Trophoblast cell (in vitro differentiated cells and primary cell): ENCODE data around the gene KRT13.

Experiments used
- DNase-seq, 2 donors: peaks; one replicate each; pipeline ENCODE4 v3.0.0-alpha.2; 2016
- H2AFZ ChIP-seq: 2 replicates; pipeline ENCODE4 v1.6.1; 2013; ENCODE audit warnings: low read length, moderate library complexity, mild to moderate bottlenecking; ENCODE audit not compliant: insufficient read depth, poor library complexity
- H2AK5ac ChIP-seq: 2 replicates; pipeline ENCODE4 v1.6.1; 2013; ENCODE audit warnings: mild to moderate bottlenecking, low read length
- H2BK120ac ChIP-seq: 2 replicates; pipeline ENCODE4 v1.6.1; 2013; ENCODE audit warnings: low read length, mild to moderate bottlenecking, moderate library complexity; ENCODE audit not compliant: insufficient read depth, poor library complexity
- H2BK12ac ChIP-seq: 2 replicates; pipeline ENCODE4 v1.6.1; 2013; ENCODE audit warnings: mild to moderate bottlenecking, low read length, moderate library complexity
- H2BK5ac ChIP-seq: 2 replicates; pipeline ENCODE4 v1.6.1; 2013; ENCODE audit warnings: low read length, low read depth, moderate library complexity, mild to moderate bottlenecking; ENCODE audit not compliant: poor library complexity
- H3K14ac ChIP-seq: 2 replicates; pipeline ENCODE4 v1.6.1; 2013; ENCODE audit warnings: mild to moderate bottlenecking, low read length
- H3K18ac ChIP-seq: 2 replicates; pipeline ENCODE4 v1.6.1; 2013; ENCODE audit warnings: mild to moderate bottlenecking, low read length
- H3K23ac ChIP-seq: 2 replicates; pipeline ENCODE4 v1.6.1; 2013; ENCODE audit warnings: low read length
- H3K27ac ChIP-seq: 2 replicates; pipeline ENCODE4 v1.5.1; 2013; ENCODE audit warnings: low read depth, mild to moderate bottlenecking, inconsistent platforms, low read length, moderate library complexity
- H3K27me3 ChIP-seq: 2 replicates; pipeline ENCODE4 v1.6.1; 2013; ENCODE audit warnings: inconsistent platforms, mild to moderate bottlenecking, low read length, moderate library complexity; ENCODE audit not compliant: insufficient read depth
- H3K36me3 ChIP-seq, 2 experiments: 1 replicate in 1 of 2; 2 replicates in 1 of 2; pipeline ENCODE4 v1.6.1; 2013; ENCODE audit warnings: low read length in 2 of 2, mild to moderate bottlenecking in 2 of 2, moderate library complexity in 1 of 2; ENCODE audit not compliant: insufficient read depth in 2 of 2, control insufficient read depth in 1 of 2
- H3K4ac ChIP-seq: 2 replicates; pipeline ENCODE4 v1.6.1; 2013; ENCODE audit warnings: low read depth, mild to moderate bottlenecking, low read length, moderate library complexity
- H3K4me1 ChIP-seq, 2 experiments: 1 replicate in 1 of 2; 2 replicates in 1 of 2; pipeline ENCODE4 v1.6.1; 2013; ENCODE audit warnings: low read length in 2 of 2, mild to moderate bottlenecking in 2 of 2, moderate library complexity in 1 of 2; ENCODE audit not compliant: insufficient read depth in 2 of 2, control insufficient read depth in 1 of 2
- H3K4me2 ChIP-seq: 2 replicates; pipeline ENCODE4 v1.6.1; 2013; ENCODE audit warnings: inconsistent platforms, mild to moderate bottlenecking, low read length, moderate library complexity
- H3K4me3 ChIP-seq: 2 replicates; pipeline ENCODE4 v1.5.1; 2013; ENCODE audit warnings: mild to moderate bottlenecking, low read depth, low read length, inconsistent platforms
- H3K79me1 ChIP-seq: one replicate; pipeline ENCODE4 v1.6.1; 2013; ENCODE audit warnings: low read length
- H3K79me2 ChIP-seq: 2 replicates; pipeline ENCODE4 v1.6.1; 2013; ENCODE audit warnings: low read length, mild to moderate bottlenecking; ENCODE audit not compliant: control insufficient read depth, insufficient read depth, poor library complexity
- H3K9ac ChIP-seq: 2 replicates; pipeline ENCODE4 v1.6.1; 2013; ENCODE audit warnings: mild to moderate bottlenecking, low read length
- H3K9me3 ChIP-seq: 2 replicates; pipeline ENCODE4 v1.6.1; 2013; ENCODE audit warnings: low read depth, mild to moderate bottlenecking, control low read depth, inconsistent platforms, low read length; ENCODE audit not compliant: insufficient read depth
- H4K12ac ChIP-seq: 2 replicates; pipeline ENCODE4 v1.6.1; 2013; ENCODE audit warnings: low read depth, mild to moderate bottlenecking, low read length, moderate library complexity
- H4K8ac ChIP-seq: 2 replicates; pipeline ENCODE4 v1.6.1; 2013; ENCODE audit warnings: low read depth, mild to moderate bottlenecking, low read length, moderate library complexity
- H4K91ac ChIP-seq: one replicate; pipeline ENCODE4 v1.6.1; 2013; ENCODE audit warnings: low read depth, mild to moderate bottlenecking, low read length, moderate library complexity
- WGBS: extraction: QIAGEN DNeasy Blood & Tissue Kit; methylation state at CpG from one replicate; pipeline ENCODE4 v1.1.7; 2013; ENCODE audit warnings: missing lambda C conversion rate; ENCODE audit not compliant: insufficient read length, insufficient coverage; ENCODE audit errors: extremely low coverage; 5-methylcytosine and 5-hydroxymethylcytosine counted together

The KRT13 gene

DNA sequence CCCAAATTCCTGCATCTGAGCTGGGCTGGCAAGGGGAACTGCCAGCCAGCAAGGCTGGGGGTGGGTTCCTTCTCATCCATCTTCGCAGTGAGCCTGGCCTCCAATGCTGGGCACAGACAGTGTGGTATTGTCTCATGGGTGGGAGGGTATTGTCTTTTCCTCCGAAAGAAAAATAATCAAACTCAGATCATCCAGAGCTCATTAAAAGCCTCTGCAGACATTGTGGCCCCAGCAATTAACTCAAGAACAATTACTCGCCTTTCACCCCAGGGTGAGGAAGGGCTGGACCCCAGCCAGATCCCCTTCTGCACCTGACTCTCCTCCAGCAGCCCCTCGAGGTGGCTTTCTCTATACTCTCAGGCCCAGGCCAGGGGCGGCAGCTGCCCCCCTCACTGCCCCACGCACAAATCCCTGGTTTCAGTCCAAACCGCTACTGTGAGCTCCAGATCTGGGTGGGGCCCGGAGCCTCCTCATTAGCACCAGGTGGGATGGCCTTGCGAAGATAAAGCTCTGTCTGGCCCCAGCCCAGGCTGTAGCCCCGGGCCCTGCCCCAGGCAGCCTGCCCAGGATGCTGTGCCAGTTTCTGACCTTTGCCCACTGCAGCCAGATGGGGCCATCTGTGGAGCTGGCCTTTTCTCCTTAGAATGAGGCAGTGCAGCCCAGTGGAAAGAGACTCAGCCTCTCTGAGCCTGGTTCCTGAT, 15.6 kb upstream of the KRT13 start:
- H3K4ac ChIP-seq: no peak overlapping the region
- H2BK120ac ChIP-seq: no peak overlapping the region
- peaks cover 16 to 17% of the 10 kb centered on the region in 2 experiments for H3K4me1 ChIP-seq
- peaks cover 2% of the 10 kb centered on the region for H3K9me3 ChIP-seq
- H3K79me1 ChIP-seq: peaks cover 3% of the 10 kb centered on the region
- no peak overlapping the region for H3K14ac ChIP-seq
- no peaks in the 10 kb centered on the region for H3K79me2 ChIP-seq
- H2AFZ ChIP-seq: no peak overlapping the region
- H3K4me2 ChIP-seq: no peak overlapping the region
- H3K36me3 ChIP-seq: peaks cover 20 to 29% of the 10 kb centered on the region in 2 experiments
- WGBS: no CpG with 5 or more reads among the region's 10 CpGs
- H3K27ac ChIP-seq: no peak overlapping the region
- H3K9ac ChIP-seq: no peak overlapping the region
- H2BK5ac ChIP-seq: no peak overlapping the region
- H4K91ac ChIP-seq: no peak overlapping the region
- no peak overlapping the region for H3K23ac ChIP-seq
- H4K8ac ChIP-seq: no peak overlapping the region
- no peak overlapping the region for H2AK5ac ChIP-seq
- no peak overlapping the region for H3K18ac ChIP-seq
- no peaks in the 10 kb centered on the region for H3K27me3 ChIP-seq
- DNase-seq: peak in 1 of 2 donors; percentile 51
- peak overlapping the region; percentile 17 for H2BK12ac ChIP-seq
- H4K12ac ChIP-seq: no peak overlapping the region
- H3K4me3 ChIP-seq: peak overlapping the region; percentile 9

DNA sequence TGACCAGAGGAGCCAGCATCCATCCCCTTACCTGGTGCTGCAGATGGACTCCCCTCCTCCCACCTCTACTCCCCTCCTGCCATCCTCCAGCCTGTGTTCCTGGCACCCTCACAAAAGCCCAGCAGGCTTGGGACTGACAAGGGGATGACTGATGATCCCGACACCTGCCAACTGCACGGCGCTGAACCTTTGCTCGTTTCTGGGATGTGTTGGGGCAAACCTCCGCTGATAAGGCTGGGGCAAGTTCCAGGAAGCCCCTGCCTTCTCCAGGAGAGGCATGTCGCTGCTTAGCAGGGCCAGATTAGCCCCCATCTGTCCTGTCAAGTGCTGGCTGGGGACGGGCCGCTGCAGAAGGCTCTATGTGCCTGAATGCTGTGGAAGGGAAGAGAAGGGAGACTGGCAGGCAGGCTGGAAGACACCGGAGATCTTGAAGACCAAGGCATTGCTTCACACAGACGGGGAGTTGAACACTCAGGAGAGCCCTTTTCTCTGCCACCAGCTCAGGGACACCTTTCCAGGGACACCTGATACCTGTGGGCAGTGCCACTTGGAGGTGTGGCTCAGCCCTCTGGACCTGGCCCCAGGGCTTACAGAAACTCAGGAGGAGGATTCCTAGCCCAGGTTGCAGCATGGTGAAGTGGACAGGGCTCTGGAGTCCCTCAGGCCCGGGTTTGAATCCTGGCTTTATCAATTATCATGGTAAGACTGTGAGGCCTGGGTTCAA, 14.3 kb upstream of the KRT13 start:
- H3K36me3 ChIP-seq: peaks cover 13 to 20% of the 10 kb centered on the region in 2 experiments
- H2BK12ac ChIP-seq: no peak overlapping the region

DNA sequence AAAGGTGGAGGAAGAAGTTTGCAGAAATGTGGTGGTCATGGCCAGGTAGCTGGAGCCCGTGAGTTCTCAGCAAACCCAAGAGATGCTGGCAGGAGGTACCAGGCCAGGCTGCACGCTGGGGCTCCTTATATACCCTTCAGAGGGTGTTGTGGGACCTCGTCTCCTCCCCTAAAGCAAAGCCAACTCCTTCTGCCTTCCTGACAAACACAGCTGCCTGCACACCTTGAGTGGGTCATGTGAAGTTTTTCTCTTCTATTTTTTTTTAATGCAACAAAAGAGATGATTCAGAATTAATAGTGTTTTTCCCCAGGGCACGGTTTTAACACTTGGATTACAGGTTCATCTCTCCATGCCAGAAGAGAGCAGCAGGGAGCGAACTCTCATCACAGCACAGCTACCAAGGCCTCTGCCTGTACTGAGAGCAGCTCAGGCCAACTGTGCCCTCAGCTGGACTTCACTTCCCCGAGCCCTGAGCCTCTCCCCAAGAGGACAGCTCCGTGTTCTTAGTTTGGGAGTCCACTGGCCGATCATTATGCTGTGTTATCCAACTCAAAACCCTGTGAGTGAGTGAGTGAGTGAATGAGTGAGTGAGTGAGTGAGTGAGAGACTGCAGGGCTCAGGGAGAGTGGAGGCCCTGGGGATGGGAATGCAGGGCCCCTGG, 13.5 kb upstream of the KRT13 start, which contains the start of gene KRT15:
Gene KRT15, minus strand, starts transcription at position 102 of the 661 bp plus-strand sequence. Its CDS starts 63 bp downstream, at position 39.
- H3K4ac ChIP-seq: no peak within 1 kb of the TSS
- no peak within 1 kb of the TSS for H3K18ac ChIP-seq
- peaks cover 16 to 17% of the 10 kb centered on the region in 2 experiments for H3K4me1 ChIP-seq
- no peaks in the 10 kb centered on the region for H3K27me3 ChIP-seq
- H2AFZ ChIP-seq: no peak within 1 kb of the TSS
- H3K79me2 ChIP-seq: no peaks in the 10 kb centered on the region
- H3K14ac ChIP-seq: no peak within 1 kb of the TSS
- H3K36me3 ChIP-seq: peaks cover 5 to 13% of the 10 kb centered on the region in 2 experiments
- H3K79me1 ChIP-seq: peaks cover 3% of the 10 kb centered on the region
- WGBS: no CpG with 5 or more reads among the region's 8 CpGs
- no peak within 1 kb of the TSS for H3K23ac ChIP-seq
- no peak within 1 kb of the TSS for H4K12ac ChIP-seq
- peak within 1 kb of the TSS; percentile 35 for H3K4me3 ChIP-seq
- H2BK120ac ChIP-seq: no peak within 1 kb of the TSS
- H3K4me2 ChIP-seq: no peak within 1 kb of the TSS
- H4K91ac ChIP-seq: no peak within 1 kb of the TSS
- H4K8ac ChIP-seq: no peak within 1 kb of the TSS
- peak in 1 of 2 donors; percentile 23 for DNase-seq
- H2BK5ac ChIP-seq: no peak within 1 kb of the TSS
- peaks cover 2% of the 10 kb centered on the region for H3K9me3 ChIP-seq
- H2BK12ac ChIP-seq: no peak within 1 kb of the TSS
- no peak within 1 kb of the TSS for H3K9ac ChIP-seq
- H3K27ac ChIP-seq: no peak within 1 kb of the TSS
- H2AK5ac ChIP-seq: no peak within 1 kb of the TSS

More for the DNA sequence above, 14.3 kb upstream of the KRT13 start:
- no peaks in the 10 kb centered on the region for H3K79me2 ChIP-seq
- H3K4me1 ChIP-seq: peaks cover 16 to 17% of the 10 kb centered on the region in 2 experiments
- H3K9ac ChIP-seq: no peak overlapping the region
- no peak overlapping the region for H3K4ac ChIP-seq
- H3K9me3 ChIP-seq: peaks cover 2% of the 10 kb centered on the region
- H2AFZ ChIP-seq: no peak overlapping the region
- peak in 1 of 2 donors; percentile 18 for DNase-seq
- H3K79me1 ChIP-seq: peaks cover 3% of the 10 kb centered on the region
- no peak overlapping the region for H2AK5ac ChIP-seq
- WGBS: no CpG with 5 or more reads among the region's 11 CpGs
- H3K27me3 ChIP-seq: no peaks in the 10 kb centered on the region
- no peak overlapping the region for H3K4me2 ChIP-seq
- no peak overlapping the region for H4K91ac ChIP-seq
- H3K27ac ChIP-seq: no peak overlapping the region
- no peak overlapping the region for H4K12ac ChIP-seq
- no peak overlapping the region for H2BK120ac ChIP-seq
- H3K18ac ChIP-seq: no peak overlapping the region
- H3K4me3 ChIP-seq: peak overlapping the region; percentile 35
- no peak overlapping the region for H4K8ac ChIP-seq
- no peak overlapping the region for H2BK5ac ChIP-seq
- no peak overlapping the region for H3K14ac ChIP-seq
- no peak overlapping the region for H3K23ac ChIP-seq

DNA sequence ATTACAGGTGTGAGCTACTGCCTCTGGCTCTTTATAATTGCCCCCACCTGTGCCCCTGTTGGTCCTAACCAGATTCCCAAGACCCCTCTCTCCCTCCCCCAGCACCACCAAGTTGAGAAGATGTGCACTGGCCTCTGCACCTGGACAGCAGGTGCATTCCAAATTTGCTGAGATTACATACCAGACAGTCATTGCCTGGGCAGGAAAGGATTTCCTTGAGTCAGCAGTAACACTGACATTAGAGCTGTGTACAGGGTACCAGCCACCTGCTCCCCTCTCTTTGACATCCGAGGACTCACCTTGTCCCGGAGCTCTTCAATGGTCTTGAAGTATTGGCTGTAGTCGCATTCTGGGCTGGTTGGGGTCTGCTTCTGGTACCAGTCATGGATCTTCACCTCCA, 12.6 kb upstream of the KRT13 start:
- H2AK5ac ChIP-seq: no peak overlapping the region
- H3K27me3 ChIP-seq: no peaks in the 10 kb centered on the region
- no peak overlapping the region for H2BK120ac ChIP-seq
- H3K9me3 ChIP-seq: peaks cover 2% of the 10 kb centered on the region
- H3K14ac ChIP-seq: no peak overlapping the region
- H2BK12ac ChIP-seq: no peak overlapping the region
- no peak overlapping the region for H3K23ac ChIP-seq
- H3K4me3 ChIP-seq: no peak overlapping the region
- H3K4me2 ChIP-seq: no peak overlapping the region
- no peak overlapping the region for H4K12ac ChIP-seq
- H4K8ac ChIP-seq: no peak overlapping the region
- H3K4me1 ChIP-seq: peaks cover 16 to 17% of the 10 kb centered on the region in 2 experiments
- H3K9ac ChIP-seq: no peak overlapping the region
- H3K4ac ChIP-seq: no peak overlapping the region
- no peak overlapping the region for H3K27ac ChIP-seq
- H4K91ac ChIP-seq: no peak overlapping the region
- H3K36me3 ChIP-seq: peaks cover 0 to 8% of the 10 kb centered on the region in 2 experiments
- DNase-seq: peak in 1 of 2 donors; percentile 23
- peaks cover 3% of the 10 kb centered on the region for H3K79me1 ChIP-seq
- H2AFZ ChIP-seq: no peak overlapping the region
- no peak overlapping the region for H2BK5ac ChIP-seq
- H3K18ac ChIP-seq: no peak overlapping the region
- H3K79me2 ChIP-seq: no peaks in the 10 kb centered on the region
- no CpG with 5 or more reads among the region's 3 CpGs for WGBS
